Measurements from ENCODE around the gene TATDN2.

GRCh38 chr3:10235551-10235950 lies 12.7 kb upstream of the TATDN2 start:
- TF ChIP-seq, protein P1, sequence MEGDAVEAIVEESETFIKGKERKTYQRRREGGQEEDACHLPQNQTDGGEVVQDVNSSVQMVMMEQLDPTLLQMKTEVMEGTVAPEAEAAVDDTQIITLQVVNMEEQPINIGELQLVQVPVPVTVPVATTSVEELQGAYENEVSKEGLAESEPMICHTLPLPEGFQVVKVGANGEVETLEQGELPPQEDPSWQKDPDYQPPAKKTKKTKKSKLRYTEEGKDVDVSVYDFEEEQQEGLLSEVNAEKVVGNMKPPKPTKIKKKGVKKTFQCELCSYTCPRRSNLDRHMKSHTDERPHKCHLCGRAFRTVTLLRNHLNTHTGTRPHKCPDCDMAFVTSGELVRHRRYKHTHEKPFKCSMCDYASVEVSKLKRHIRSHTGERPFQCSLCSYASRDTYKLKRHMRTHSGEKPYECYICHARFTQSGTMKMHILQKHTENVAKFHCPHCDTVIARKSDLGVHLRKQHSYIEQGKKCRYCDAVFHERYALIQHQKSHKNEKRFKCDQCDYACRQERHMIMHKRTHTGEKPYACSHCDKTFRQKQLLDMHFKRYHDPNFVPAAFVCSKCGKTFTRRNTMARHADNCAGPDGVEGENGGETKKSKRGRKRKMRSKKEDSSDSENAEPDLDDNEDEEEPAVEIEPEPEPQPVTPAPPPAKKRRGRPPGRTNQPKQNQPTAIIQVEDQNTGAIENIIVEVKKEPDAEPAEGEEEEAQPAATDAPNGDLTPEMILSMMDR (IDR thresholded peaks at IDR 0.05), result no peak
- no peak for TF ChIP-seq POLR2AphosphoS5 (IDR thresholded peaks at IDR 0.05)
- no peak for TF ChIP-seq POLR2A (IDR thresholded peaks at IDR 0.05)
